K562 (cell line): ENCODE results near the gene RETN. TPM values are rescaled to one million over a fixed set of nuclear protein-coding genes. Genes with fewer than 3 reads are reported as not detected.
A peak's percentile ranks its signal among the peaks of the same experiment; 100 is the strongest.

ENCODE experiments used
- ATAC-seq: fragments of 200-7000 bp; cut with Tn5 transposase; 3 replicates; pipeline ENCODE4 v1.9.1; 2020; ENCODE audit warnings: moderate library complexity
- BruUV-seq: library from RNA; stranded (reverse); fragments of 400-500 nt; replicated peaks from 2 replicates; lab custom pipeline; 2021; lab: Mats Ljungman, UMichigan
- CTCF ChIA-PET: fragments of 300-600 bp; formaldehyde crosslinking; extraction: SDS; loops from one replicate; lab custom pipeline; 2021; ENCODE audit warnings: low intra/inter-chr PET ratio; lab: Yijun Ruan, JAX
- POLR2A ChIA-PET: fragments of 300-600, 350-650 bp; sonication (Branson Sonifier 250); formaldehyde crosslinking; extraction: SDS; loops from one replicate; lab custom pipeline; 2021; ENCODE audit warnings: antibody characterized with exemption, inconsistent platforms; lab: Yijun Ruan, JAX
- DNase-seq, 4 experiments: peaks; one replicate each; pipeline versions ENCODE4 v3.0.0 to v3.0.0-alpha.2; 2011 to 2018; ENCODE audit warnings: low spot score in 3 of 4, mixed read lengths in 3 of 4; ENCODE audit errors: extremely low read depth in 1 of 4
- FAIRE-seq: peaks from 2 replicates; lab custom pipeline; 2011; peaks lifted over from hg19 to GRCh38; lab: Jason Lieb, UNC
- H2AFZ ChIP-seq: 2 replicates; pipeline ENCODE4 v1.6.0; 2011; ENCODE audit warnings: low read depth, low read length, control low read depth, inconsistent platforms
- H3K27ac ChIP-seq: fragments of 200-600 bp; 3 replicates; pipeline ENCODE4 v1.8.0; 2011; ENCODE audit warnings: low read depth, mild to moderate bottlenecking, control low read depth, inconsistent platforms, low read length, moderate library complexity, mixed read lengths; ENCODE audit errors: extremely low read depth
- H3K27me3 ChIP-seq, 2 experiments: fragments of 300-600 bp in 1 of 2; 2 replicates in 1 of 2; 3 replicates in 1 of 2; pipeline versions ENCODE4 v1.6.0 to v1.8.0; 2011; ENCODE audit warnings: inconsistent platforms in 2 of 2, low read length in 2 of 2, mild to moderate bottlenecking in 1 of 2, mixed read lengths in 1 of 2, moderate library complexity in 1 of 2; ENCODE audit not compliant: control insufficient read depth in 2 of 2, insufficient read depth in 2 of 2
- H3K36me3 ChIP-seq: fragments of 300-600 bp; 3 replicates; pipeline ENCODE4 v1.8.0; 2011; ENCODE audit warnings: mild to moderate bottlenecking, low read length, inconsistent platforms; ENCODE audit not compliant: control insufficient read depth, insufficient read depth
- H3K4me1 ChIP-seq, 2 experiments: fragments of 200-600 bp in 1 of 2; replicated peaks in 1 of 2; 2 replicates in 1 of 2; 3 replicates in 1 of 2; pipeline versions ENCODE4 v1.5.1 to v1.8.0; 2011; ENCODE audit warnings: inconsistent platforms in 2 of 2, low read length in 2 of 2, mild to moderate bottlenecking in 1 of 2, mixed read lengths in 1 of 2, moderate library complexity in 1 of 2; ENCODE audit not compliant: control insufficient read depth in 2 of 2, insufficient read depth in 2 of 2
- H3K4me2 ChIP-seq: 2 replicates; pipeline ENCODE4 v1.6.1; 2011; ENCODE audit warnings: low read length, control low read depth, inconsistent platforms, mixed read lengths; ENCODE audit not compliant: insufficient read depth
- H3K4me3 ChIP-seq: fragments of 200-600 bp; sonication (generic), shearing (Covaris generic); 2 replicates; pipeline ENCODE4 v1.5.1; 2016; ENCODE audit warnings: control low read depth, inconsistent platforms
- H3K79me2 ChIP-seq: fragments of 200-600 bp; 3 replicates; pipeline ENCODE4 v1.8.0; 2011; ENCODE audit warnings: low read length, inconsistent platforms; ENCODE audit not compliant: control insufficient read depth, insufficient read depth
- H3K9ac ChIP-seq, 2 experiments: 2 replicates each; pipeline versions ENCODE4 v1.6.0 to v1.6.1; 2011; ENCODE audit warnings: low read depth in 2 of 2, low read length in 2 of 2, control low read depth in 1 of 2, inconsistent platforms in 1 of 2, mild to moderate bottlenecking in 1 of 2, mixed read lengths in 1 of 2; ENCODE audit not compliant: insufficient read depth in 1 of 2
- H3K9me1 ChIP-seq: one replicate; pipeline ENCODE4 v1.6.0; 2011; ENCODE audit warnings: inconsistent platforms, mild to moderate bottlenecking, low read length, moderate library complexity; ENCODE audit not compliant: control insufficient read depth, insufficient read depth
- H3K9me3 ChIP-seq: replicated peaks from 2 replicates; pipeline ENCODE4 v1.5.1; 2011; ENCODE audit warnings: low read depth, low read length, inconsistent platforms; ENCODE audit not compliant: control insufficient read depth, insufficient read depth
- H4K20me1 ChIP-seq: replicated peaks from 2 replicates; pipeline ENCODE4 v1.6.1; 2011; ENCODE audit warnings: low read length, inconsistent platforms, mixed read lengths; ENCODE audit not compliant: control insufficient read depth, insufficient read depth
- BCL6 ChIP-seq: fragments of 250-450 bp; sonication (Bioruptor Pico); IDR thresholded peaks from 2 replicates; pipeline ENCODE4 v1.4.0; 2020
- BMI1 ChIP-seq: fragments of 150-350 bp; IDR thresholded peaks from 2 replicates; pipeline ENCODE4 v1.6.1; 2014; ENCODE audit warnings: low read length
- HDAC8 ChIP-seq: fragments of 450-650 bp; IDR thresholded peaks from 2 replicates; pipeline ENCODE4 v1.6.1; 2016; ENCODE audit warnings: mild to moderate bottlenecking, missing genetic modification characterization, moderate library complexity, missing compliant biosample characterization
- MBD2 ChIP-seq: sonication (generic); IDR thresholded peaks from 2 replicates; pipeline ENCODE4 v1.6.1; 2016; ENCODE audit warnings: low read depth, borderline replicate concordance
- MECOM ChIP-seq: fragments of 250-450 bp; sonication (Bioruptor Pico); IDR thresholded peaks from 2 replicates; pipeline ENCODE4 v1.8.0; 2022; ENCODE audit warnings: inconsistent platforms
- PYGO2 ChIP-seq: fragments of 450-650 bp; IDR thresholded peaks from 2 replicates; pipeline ENCODE4 v1.6.1; 2016; ENCODE audit warnings: mild to moderate bottlenecking, missing genetic modification characterization, moderate library complexity, missing compliant biosample characterization
- RBM25 ChIP-seq: fragments of 200-400 bp; formaldehyde crosslinking; IDR thresholded peaks from 2 replicates; pipeline ENCODE4 v1.6.1; 2018; ENCODE audit warnings: low read length, low read depth, moderate library complexity; ENCODE audit not compliant: severe bottlenecking
- ZBTB8A ChIP-seq: fragments of 450-650 bp; IDR thresholded peaks from 2 replicates; pipeline ENCODE4 v1.6.1; 2018; ENCODE audit warnings: mild to moderate bottlenecking, moderate library complexity; ENCODE audit not compliant: partially characterized antibody
- ZNF140 ChIP-seq: fragments of 250-450 bp; sonication (Bioruptor Pico); IDR thresholded peaks from 2 replicates; pipeline ENCODE4 v1.8.0; 2021; ENCODE audit warnings: moderate library complexity, mild to moderate bottlenecking, inconsistent platforms
- ZNF444 ChIP-seq: fragments of 250-450 bp; sonication (Bioruptor Pico); IDR thresholded peaks from 2 replicates; pipeline ENCODE4 v1.4.0; 2020; ENCODE audit warnings: mild to moderate bottlenecking, moderate library complexity
- WGBS: fragments of 100-300 bp; shearing (Covaris generic); methylation state at CpG from one replicate; pipeline ENCODE4 v1.1.6; 2016; ENCODE audit warnings: low coverage, mixed read lengths; ENCODE audit not compliant: insufficient coverage; ENCODE audit errors: missing lambda C conversion rate; 5-methylcytosine and 5-hydroxymethylcytosine counted together
- in situ Hi-C: fragments of 300-500 bp; cut with MboI; formaldehyde crosslinking; loops from 4 replicates; pipeline ENCODE4 v1.15.0; 2018; ENCODE audit warnings: inconsistent platforms, mixed read lengths
- intact Hi-C: fragments of 100-400 bp; cut with micrococcal nuclease; formaldehyde crosslinking; loops from 2 replicates; pipeline ENCODE4 v1.14.2; 2022
- polyA plus RNA-seq, 8 experiments: library from polyadenylated mRNA; depleted of rRNA in 4 of 8; stranded (reverse) in 5 of 8; unstranded in 3 of 8; fragments of >200 nt; fragmentation: Nextera tagmentation in 2 of 8; fragmentation: Illumina TruSeq in 1 of 8; extraction: Ambion mirVana in 2 of 8; extraction: Trizol in 1 of 8; gene quantifications; 2 replicates each; pipeline versions ENCODE4 v1.2.1 to v1.2.3, GENCODE V29; 2011 to 2014; ENCODE audit warnings: inconsistent platforms in 1 of 8, missing spikeins in 1 of 8
- total RNA-seq, 7 experiments: library from RNA; depleted of rRNA in 6 of 7; stranded (reverse); fragments of >200 nt in 6 of 7; fragmentation: Illumina TruSeq in 2 of 7; extraction: Trizol in 2 of 7; gene quantifications; 2 replicates each; pipeline versions ENCODE4 v1.2.1 to v1.2.3, GENCODE V29; 2011 to 2021; ENCODE audit warnings: low replicate concordance in 1 of 7
- TF ChIP-seq, protein P1 (sequence below): fragments of 250-450 bp; sonication (Bioruptor Pico); IDR thresholded peaks from 2 replicates; pipeline ENCODE4 v1.8.0; 2022; ENCODE audit warnings: moderate library complexity, mild to moderate bottlenecking, inconsistent platforms
- TF ChIP-seq, protein P2 (sequence below): IDR thresholded peaks from 3 replicates; pipeline ENCODE4 v1.6.1; 2011; ENCODE audit warnings: borderline replicate concordance, mild to moderate bottlenecking; ENCODE audit not compliant: insufficient read length, insufficient read depth
- TF ChIP-seq, protein P3 (sequence below): fragments of 200-800 bp; sonication (Bioruptor generic); IDR thresholded peaks from 2 replicates; pipeline ENCODE4 v1.6.1; 2017; ENCODE audit warnings: missing genetic modification characterization, missing compliant biosample characterization

Gene RETN
- total and polyA plus RNA-seq, 9 of the 15 experiments (the other 6 are each of a cell fraction or from before 2014, with no cell fraction given): not detected

DNA sequence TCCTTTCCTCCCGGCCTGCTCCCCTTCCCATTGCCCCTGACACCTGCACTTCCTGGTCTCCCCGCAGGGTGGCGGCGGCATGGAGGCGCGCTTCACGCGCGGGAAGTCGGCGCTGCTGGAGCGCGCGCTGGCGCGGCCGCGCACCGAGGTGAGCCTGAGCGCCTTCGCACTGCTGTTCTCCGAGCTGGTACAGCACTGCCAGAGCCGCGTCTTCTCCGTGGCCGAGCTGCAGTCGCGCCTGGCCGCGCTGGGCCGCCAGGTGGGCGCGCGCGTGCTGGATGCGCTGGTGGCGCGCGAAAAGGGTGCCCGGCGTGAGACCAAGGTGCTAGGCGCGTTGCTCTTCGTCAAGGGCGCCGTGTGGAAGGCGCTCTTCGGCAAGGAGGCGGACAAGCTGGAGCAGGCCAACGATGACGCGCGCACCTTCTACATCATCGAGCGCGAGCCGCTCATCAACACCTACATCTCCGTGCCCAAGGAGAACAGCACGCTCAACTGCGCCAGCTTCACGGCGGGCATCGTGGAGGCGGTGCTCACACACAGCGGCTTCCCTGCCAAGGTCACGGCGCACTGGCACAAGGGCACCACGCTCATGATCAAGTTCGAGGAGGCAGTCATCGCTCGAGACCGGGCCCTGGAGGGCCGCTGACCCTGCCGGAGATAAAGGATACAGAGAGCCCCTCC, 13.5 kb downstream of the RETN start:
- FAIRE-seq (no peak), ATAC-seq (no peak), DNase-seq (no peak)
- Histone ChIP-seq H3K27ac (no peak overlapping the region), H3K27me3 (peaks cover 0 to 6% of the 10 kb centered on the region in 2 experiments; a peak in 2 of 5 replicates), H3K9ac (no peak overlapping the region), H3K4me1 (peaks cover 10 to 28% of the 10 kb centered on the region in 2 experiments; a peak in 4 of 5 replicates), H3K9me1 (peaks cover 3% of the 10 kb centered on the region), H2AFZ (no peak overlapping the region), H3K79me2 (peaks cover 15% of the 10 kb centered on the region; the same call in 2 of the 3 replicates), H3K4me3 (no peak overlapping the region), H4K20me1 (no peaks in the 10 kb centered on the region), H3K9me3 (no peaks in the 10 kb centered on the region), H3K4me2 (no peak overlapping the region), H3K36me3 (peaks cover 10% of the 10 kb centered on the region; the same call in 2 of the 3 replicates)
- WGBS: 97% methylated on average over 33 of the region's 74 CpGs
- ChIA-PET CTCF (interaction anchor here (0.6 to 1.1 kb wide), 2 partner anchors 114 to 329 kb away, joined by 3 to 6 read pairs; no protein-coding TSS in a partner anchor), POLR2A (no interaction called here)
- TF ChIP-seq HDAC8 (tag): no peak
- no peak for TF ChIP-seq RBM25
- TF ChIP-seq, protein P1, sequence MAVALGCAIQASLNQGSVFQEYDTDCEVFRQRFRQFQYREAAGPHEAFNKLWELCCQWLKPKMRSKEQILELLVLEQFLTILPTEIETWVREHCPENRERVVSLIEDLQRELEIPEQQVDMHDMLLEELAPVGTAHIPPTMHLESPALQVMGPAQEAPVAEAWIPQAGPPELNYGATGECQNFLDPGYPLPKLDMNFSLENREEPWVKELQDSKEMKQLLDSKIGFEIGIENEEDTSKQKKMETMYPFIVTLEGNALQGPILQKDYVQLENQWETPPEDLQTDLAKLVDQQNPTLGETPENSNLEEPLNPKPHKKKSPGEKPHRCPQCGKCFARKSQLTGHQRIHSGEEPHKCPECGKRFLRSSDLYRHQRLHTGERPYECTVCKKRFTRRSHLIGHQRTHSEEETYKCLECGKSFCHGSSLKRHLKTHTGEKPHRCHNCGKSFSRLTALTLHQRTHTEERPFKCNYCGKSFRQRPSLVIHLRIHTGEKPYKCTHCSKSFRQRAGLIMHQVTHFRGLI (CRISPR knock-in tag): no peak
- no peak for TF ChIP-seq BCL6
- TF ChIP-seq BMI1: no peak
- TF ChIP-seq MBD2: no peak
- TF ChIP-seq ZNF444 (CRISPR knock-in tag): no peak
- TF ChIP-seq, protein P2, sequence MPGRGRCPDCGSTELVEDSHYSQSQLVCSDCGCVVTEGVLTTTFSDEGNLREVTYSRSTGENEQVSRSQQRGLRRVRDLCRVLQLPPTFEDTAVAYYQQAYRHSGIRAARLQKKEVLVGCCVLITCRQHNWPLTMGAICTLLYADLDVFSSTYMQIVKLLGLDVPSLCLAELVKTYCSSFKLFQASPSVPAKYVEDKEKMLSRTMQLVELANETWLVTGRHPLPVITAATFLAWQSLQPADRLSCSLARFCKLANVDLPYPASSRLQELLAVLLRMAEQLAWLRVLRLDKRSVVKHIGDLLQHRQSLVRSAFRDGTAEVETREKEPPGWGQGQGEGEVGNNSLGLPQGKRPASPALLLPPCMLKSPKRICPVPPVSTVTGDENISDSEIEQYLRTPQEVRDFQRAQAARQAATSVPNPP: no peak
- TF ChIP-seq MECOM: no peak
- no peak for TF ChIP-seq ZNF140 (CRISPR knock-in tag)
- TF ChIP-seq ZBTB8A: no peak
- no peak for TF ChIP-seq PYGO2 (tag)
- TF ChIP-seq, protein P3, sequence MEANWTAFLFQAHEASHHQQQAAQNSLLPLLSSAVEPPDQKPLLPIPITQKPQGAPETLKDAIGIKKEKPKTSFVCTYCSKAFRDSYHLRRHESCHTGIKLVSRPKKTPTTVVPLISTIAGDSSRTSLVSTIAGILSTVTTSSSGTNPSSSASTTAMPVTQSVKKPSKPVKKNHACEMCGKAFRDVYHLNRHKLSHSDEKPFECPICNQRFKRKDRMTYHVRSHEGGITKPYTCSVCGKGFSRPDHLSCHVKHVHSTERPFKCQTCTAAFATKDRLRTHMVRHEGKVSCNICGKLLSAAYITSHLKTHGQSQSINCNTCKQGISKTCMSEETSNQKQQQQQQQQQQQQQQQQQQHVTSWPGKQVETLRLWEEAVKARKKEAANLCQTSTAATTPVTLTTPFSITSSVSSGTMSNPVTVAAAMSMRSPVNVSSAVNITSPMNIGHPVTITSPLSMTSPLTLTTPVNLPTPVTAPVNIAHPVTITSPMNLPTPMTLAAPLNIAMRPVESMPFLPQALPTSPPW: no peak
- TSS peak; percentile 75 for BruUV-seq
- intact Hi-C loops (loop anchor here (10.0 kb wide), 1 partner anchor 328 kb away; no protein-coding TSS in a partner anchor), in situ Hi-C loops (loop anchor here (5.0 to 10.0 kb wide), 2 partner anchors 115 to 328 kb away; no protein-coding TSS in a partner anchor)
